CD1c-positive myeloid dendritic cell (primary cell): ENCODE results near the gene ZPBP.
"Not testable (repeated sequence)": the region's sequence is repeated elsewhere in the genome, so short reads cannot be mapped to it uniquely, and the experiment has no call there.

ENCODE experiments used
- DNase-seq: peaks from one replicate; pipeline ENCODE4 v3.0.0-alpha.2; 2016; ENCODE audit errors: extremely low spot score

The ZPBP gene

GRCh38 chr7:50041165-50041564 lies 51.9 kb downstream of the ZPBP start:
- DNase-seq, result not testable (repeated sequence)

DNA sequence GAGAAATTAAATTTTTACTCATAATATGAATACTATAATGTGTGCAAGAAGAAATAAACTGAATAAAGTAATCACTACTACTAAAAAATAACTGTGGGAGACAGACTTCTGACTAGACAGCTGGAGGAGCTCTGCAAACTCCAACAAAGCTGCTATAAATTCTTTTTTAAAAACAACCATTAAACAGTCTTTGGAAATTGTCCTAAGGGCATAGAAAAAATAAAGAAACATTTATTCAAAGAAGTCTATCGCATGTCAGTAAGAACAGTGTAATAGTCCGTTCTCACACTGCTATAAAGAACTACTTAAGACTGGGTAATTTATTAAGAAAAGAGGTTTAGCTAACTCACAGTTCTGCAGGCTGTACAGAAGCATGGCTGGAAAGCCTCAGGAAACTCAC lies 56.0 kb downstream of the ZPBP start:
- no peak for DNase-seq

DNA sequence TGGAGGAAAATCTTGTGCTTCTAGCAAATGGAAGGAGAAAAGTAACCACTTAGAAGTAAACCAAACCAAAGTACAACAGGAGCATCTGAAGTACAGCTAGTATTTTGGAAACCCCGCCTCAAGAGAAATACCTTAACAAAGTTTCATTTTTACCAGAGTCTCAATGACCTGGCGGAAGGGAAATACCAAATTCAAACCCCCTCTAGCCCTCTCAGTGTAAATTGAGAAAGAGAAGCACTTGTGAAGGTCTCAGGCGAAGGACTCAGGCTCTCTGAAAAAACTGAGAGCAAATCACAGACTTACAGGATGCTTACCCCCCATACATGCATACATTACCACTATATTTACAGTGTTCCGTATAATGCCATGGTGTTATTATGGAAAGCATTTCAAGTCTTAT lies 70.1 kb downstream of the ZPBP start:
- no peak for DNase-seq

DNA sequence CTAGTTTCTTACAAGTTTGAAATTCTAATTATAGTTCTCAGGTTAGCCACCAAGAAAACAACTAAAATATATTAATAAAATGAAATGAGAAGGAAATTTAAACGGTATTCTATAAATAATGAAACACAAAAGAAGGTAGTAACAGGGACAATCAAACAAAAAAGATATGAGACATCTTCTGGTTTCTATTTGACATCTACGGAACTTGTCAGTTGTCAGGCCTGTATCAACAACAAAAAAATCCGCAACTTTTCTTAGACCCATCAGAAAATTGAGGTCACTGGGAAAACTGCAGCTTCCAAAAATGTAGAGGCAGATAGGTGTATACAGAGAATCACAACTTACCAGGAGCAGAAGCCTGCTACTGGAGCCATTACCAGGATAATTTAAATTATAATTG lies 70.6 kb downstream of the ZPBP start:
- DNase-seq, result no peak

DNA sequence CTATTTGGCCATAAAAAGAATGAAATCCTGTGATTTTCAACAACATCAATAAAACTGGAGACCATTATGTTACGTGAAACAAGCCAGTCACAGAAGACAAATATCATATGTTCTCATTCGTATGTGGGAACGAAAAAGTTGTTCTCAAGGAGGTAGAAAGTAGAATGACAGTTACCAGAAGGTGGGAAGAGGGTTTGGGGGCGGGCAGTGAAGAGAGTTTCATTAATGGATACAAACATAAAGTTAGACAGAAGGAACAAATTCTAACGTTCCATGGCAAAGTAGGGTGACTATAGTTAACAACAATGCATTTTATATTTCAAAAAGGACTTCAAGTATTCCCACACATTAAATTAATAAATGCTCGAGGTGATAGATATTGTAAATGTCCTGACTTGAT lies 97.4 kb downstream of the ZPBP start:
- no peak for DNase-seq

- no peak for DNase-seq
These were observed 106.9 kb downstream of the ZPBP start for GRCh38 chr7:49986191-49986590.

DNA sequence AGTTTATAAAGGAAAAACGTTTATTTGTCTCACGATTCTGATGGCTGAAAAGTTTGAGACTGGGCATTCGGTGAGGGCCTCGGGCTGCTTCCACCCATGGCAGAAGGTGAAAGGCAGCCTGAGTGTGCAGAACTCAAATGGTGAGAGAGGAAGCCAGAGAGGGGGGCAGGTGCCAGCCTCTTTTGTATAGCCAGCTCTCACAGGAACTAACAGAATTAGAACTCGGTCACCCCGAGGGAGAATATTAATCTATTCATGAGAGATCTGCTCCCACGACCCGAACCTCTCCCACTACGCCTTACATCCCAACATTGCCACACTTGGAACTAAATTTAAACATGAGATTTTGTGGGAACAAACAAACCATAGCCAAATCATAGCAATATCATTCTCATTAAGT lies 112.6 kb downstream of the ZPBP start:
- DNase-seq, result no peak

DNA sequence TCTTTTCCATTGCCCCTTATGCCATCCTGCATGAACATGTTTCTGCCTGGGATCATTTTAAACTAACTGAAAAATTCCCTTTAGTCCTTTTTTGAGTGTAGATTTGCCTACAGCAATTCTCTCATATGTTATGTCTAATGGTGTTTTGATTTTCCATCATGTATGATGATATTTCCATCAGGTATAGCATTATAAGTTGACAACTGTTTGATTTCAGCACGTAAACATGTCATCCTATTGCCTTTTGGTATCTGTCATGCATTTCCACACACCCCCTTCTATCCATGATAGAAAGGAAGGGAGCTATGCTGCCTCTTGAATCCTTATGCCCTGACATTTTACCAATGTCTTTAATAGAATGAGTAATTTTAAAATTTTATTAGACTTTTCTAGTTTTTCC lies 116.8 kb downstream of the ZPBP start:
- no peak for DNase-seq

- no peak for DNase-seq
These were observed 119.0 kb downstream of the ZPBP start for GRCh38 chr7:49974035-49974434.

DNA sequence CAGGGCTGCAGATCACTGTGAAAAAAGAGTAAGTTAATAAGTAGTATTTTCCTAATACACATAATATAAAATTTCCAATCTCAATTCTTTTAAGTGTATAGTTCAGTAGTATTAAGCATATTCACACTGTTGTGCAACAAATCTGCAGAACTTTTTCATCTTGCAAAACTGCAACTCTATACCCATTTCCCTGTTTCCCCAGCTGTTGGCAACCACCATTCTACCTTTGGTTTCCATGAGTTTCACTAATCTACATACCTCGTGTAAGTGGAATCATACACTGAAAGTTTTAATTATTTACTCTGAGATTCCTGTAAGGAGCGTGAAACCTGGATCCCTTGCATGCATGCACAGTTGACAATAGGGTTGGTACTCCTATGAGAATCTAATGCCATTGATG lies 155.4 kb downstream of the ZPBP start:
- DNase-seq, result no peak

GRCh38 chr7:49931627-49932026 lies 161.4 kb downstream of the ZPBP start:
- no peak for DNase-seq

DNA sequence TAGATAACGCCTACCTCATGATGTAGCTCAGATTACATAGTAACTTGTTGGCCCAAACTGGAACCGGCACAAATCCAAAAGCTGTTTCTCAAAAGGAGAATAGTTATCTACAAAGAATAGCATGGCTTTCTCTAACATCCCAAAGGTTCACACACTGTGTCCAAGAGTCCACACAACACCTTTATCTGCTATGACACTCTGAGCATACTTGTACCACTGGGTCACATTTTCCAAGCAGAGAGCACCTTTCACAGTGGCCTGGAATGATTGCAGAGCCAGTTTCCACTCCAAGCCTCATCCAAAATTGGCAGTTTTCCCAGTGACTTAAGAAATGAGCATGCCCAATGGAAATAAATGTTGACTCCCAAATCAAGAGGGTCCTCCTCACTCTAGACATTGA lies 164.3 kb downstream of the ZPBP start:
- DNase-seq, result no peak

DNA sequence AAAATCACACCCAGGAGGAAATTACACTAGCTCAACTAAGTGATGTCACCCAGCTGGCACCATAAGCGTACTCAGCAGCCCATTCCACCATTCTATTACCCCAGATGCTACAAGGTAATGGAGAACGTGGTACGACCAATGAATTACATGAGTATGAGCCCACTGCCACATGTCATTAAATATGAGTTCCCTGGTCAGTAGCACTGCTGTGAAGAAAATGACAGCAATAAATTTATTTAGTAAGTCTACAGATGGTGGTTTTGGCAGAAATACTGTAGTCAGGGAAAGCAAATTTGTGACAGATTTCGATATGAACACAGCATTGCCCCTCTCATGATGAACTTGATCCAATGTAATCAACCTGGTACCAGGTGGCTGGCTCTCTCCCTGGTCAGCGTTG lies 165.4 kb downstream of the ZPBP start:
- DNase-seq, result no peak

DNA sequence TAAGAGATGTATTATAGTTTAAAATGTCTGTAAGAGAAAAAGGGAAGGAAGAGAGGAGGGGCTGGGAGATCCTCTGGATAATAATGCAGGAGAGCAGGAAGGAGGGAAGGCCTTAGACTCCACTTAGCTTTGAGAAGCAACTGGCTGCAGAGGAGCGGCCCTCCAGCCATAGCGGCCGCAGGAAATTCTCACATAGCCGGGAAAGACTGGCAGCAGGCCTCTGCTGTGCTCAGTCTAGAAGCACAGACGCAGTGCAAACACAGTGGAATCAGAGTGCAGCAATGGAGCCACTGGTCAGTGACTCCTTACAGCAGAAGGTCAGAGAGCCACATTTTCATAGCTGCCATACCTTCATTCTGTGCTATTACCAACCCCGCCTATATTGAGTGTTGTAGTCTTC lies 166.3 kb downstream of the ZPBP start:
- DNase-seq, result no peak

GRCh38 chr7:49911909-49912308 lies 181.1 kb downstream of the ZPBP start:
- DNase-seq, result no peak

DNA sequence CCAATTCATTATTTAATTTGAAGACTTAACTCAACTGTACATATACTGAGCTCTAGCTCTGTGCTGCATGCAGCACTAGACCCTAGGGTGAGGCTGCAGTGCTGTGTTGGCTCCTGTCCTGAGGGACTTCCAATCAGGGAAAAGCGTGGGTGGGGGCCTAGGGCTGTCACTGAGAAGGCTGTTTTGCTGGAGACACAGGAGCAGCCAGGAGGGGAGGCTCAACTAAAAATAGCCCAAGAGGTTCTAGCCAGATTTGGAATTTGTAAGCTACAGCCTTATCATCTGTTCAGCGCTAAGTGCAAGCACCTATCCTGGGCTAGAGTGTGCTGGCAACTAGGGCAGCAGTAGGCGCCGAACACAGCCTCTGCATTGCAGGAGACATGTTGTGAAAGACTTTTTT lies 198.5 kb downstream of the ZPBP start:
- no peak for DNase-seq

- no peak for DNase-seq
These were observed 199.9 kb downstream of the ZPBP start for GRCh38 chr7:49893131-49893530.

GRCh38 chr7:49892481-49892880 lies 200.6 kb downstream of the ZPBP start:
- DNase-seq, result no peak
